Skeletal muscle cell (primary cell): ENCODE data around the gene NPAS4.
"Not testable (repeated sequence)": the region's sequence is repeated elsewhere in the genome, so short reads cannot be mapped to it uniquely, and the experiment has no call there.

Experiments
- DNase-seq: peaks from one replicate; pipeline ENCODE4 v3.0.0-alpha.2; 2010; ENCODE audit warnings: low read depth
- H3K4me3 ChIP-seq: 2 replicates; pipeline ENCODE4 v1.5.1; 2011; ENCODE audit warnings: low read depth, mild to moderate bottlenecking, control low read depth, low read length, moderate library complexity

Gene NPAS4

GRCh38 chr11:66414120-66414934, 6.5 kb upstream of the NPAS4 start:
- no peak overlapping the region for H3K4me3 ChIP-seq
- no peak for DNase-seq

- DNase-seq, result no peak
- H3K4me3 ChIP-seq, result no peak overlapping the region
These were observed 5.4 kb upstream of the NPAS4 start for GRCh38 chr11:66415423-66415822.

GRCh38 chr11:66417000-66417399, 3.8 kb upstream of the NPAS4 start:
- H3K4me3 ChIP-seq, result no peak overlapping the region
- DNase-seq, result no peak

GRCh38 chr11:66418168-66418985, 2.5 kb upstream of the NPAS4 start:
- peak; percentile 84 for DNase-seq
- H3K4me3 ChIP-seq, result no peak overlapping the region

- no peak for DNase-seq
- H3K4me3 ChIP-seq, result no peak overlapping the region
These were observed 1.9 kb upstream of the NPAS4 start for GRCh38 chr11:66418986-66419308.

- DNase-seq, result no peak
- H3K4me3 ChIP-seq, result no peak overlapping the region
These were observed 1.0 kb upstream of the NPAS4 start for GRCh38 chr11:66419825-66420224.

- peak; percentile 54 for DNase-seq
- no peak overlapping the region for H3K4me3 ChIP-seq
These were observed 814 bp downstream of the NPAS4 start for GRCh38 chr11:66421492-66422205.

- no peak overlapping the region for H3K4me3 ChIP-seq
- DNase-seq, result no peak
These were observed 5.5 kb downstream of the NPAS4 start for GRCh38 chr11:66426314-66426713.

GRCh38 chr11:66428933-66429332, 8.1 kb downstream of the NPAS4 start:
- DNase-seq, result no peak
- H3K4me3 ChIP-seq, result no peak overlapping the region

- no peak overlapping the region for H3K4me3 ChIP-seq
- no peak for DNase-seq
These were observed 9.3 kb downstream of the NPAS4 start for GRCh38 chr11:66429983-66430602.

- DNase-seq, H3K4me3 ChIP-seq: not testable (repeated sequence)
These were observed 10.5 kb downstream of the NPAS4 start for GRCh38 chr11:66431287-66431686.

- H3K4me3 ChIP-seq, DNase-seq: not testable (repeated sequence)
These were observed 11.1 kb downstream of the NPAS4 start for GRCh38 chr11:66431871-66432329.

- no peak overlapping the region for H3K4me3 ChIP-seq
- DNase-seq, result no peak
These were observed 11.8 kb downstream of the NPAS4 start for GRCh38 chr11:66432597-66432996.

- no peak for DNase-seq
- peak overlapping the region; percentile 81 for H3K4me3 ChIP-seq
These were observed 17.2 kb downstream of the NPAS4 start for GRCh38 chr11:66437979-66438503.

- H3K4me3 ChIP-seq, result peak within 1 kb of the TSS; percentile 81
- peak; percentile 75 for DNase-seq
These were observed 17.9 kb downstream of the NPAS4 start, which contains the start of gene MRPL11 for GRCh38 chr11:66438504-66439466. Gene MRPL11, minus strand, starts transcription at chr11:66438848. Its CDS starts 94 bp downstream, at chr11:66438754.

GRCh38 chr11:66440101-66440939, 19.5 kb downstream of the NPAS4 start:
- not testable (repeated sequence) for DNase-seq, H3K4me3 ChIP-seq

- not testable (repeated sequence) for DNase-seq, H3K4me3 ChIP-seq
These were observed 20.1 kb downstream of the NPAS4 start for GRCh38 chr11:66440940-66441282.
